ENCODE data around the gene DAG1.

Gene DAG1

GRCh38 chr3:49456466-49456865 is 13.6 kb upstream of the DAG1 start:
- peak; percentile 17; the same call in 1 of the 3 replicates for ATAC-seq
- no peak for TF ChIP-seq TCF4 (CRISPR knock-in tag; IDR thresholded peaks at IDR 0.05; ENCODE audit: borderline replicate concordance)
- no peak for TF ChIP-seq TOX (CRISPR knock-in tag; IDR thresholded peaks at IDR 0.05; ENCODE audit: borderline replicate concordance)
- no peak for TF ChIP-seq CSRNP3 (CRISPR knock-in tag; IDR thresholded peaks at IDR 0.05)

- ATAC-seq, result no peak
These were observed 9.7 kb upstream of the DAG1 start for GRCh38 chr3:49460188-49460890.

GRCh38 chr3:49460956-49461355 is 9.1 kb upstream of the DAG1 start:
- no peak for ATAC-seq
- TF ChIP-seq PATZ1 (CRISPR knock-in tag; IDR thresholded peaks at IDR 0.05; ENCODE audit: borderline replicate concordance) (no peak), POU6F1 (CRISPR knock-in tag; IDR thresholded peaks at IDR 0.05; ENCODE audit: borderline replicate concordance, low read depth) (no peak), TCF4 (CRISPR knock-in tag; IDR thresholded peaks at IDR 0.05; ENCODE audit: borderline replicate concordance) (no peak), OSR1 (CRISPR knock-in tag; IDR thresholded peaks at IDR 0.05) (no peak), ESRRG (CRISPR knock-in tag; IDR thresholded peaks at IDR 0.05) (no peak), ARNTL (CRISPR knock-in tag; IDR thresholded peaks at IDR 0.05; ENCODE audit: borderline replicate concordance, low read depth) (no peak), ZFP30 (CRISPR knock-in tag; IDR thresholded peaks at IDR 0.05) (no peak), ZFP3 (CRISPR knock-in tag; IDR thresholded peaks at IDR 0.05) (no peak), CREB5 (CRISPR knock-in tag; IDR thresholded peaks at IDR 0.05; ENCODE audit: low read depth) (no peak), ZNF70 (CRISPR knock-in tag; IDR thresholded peaks at IDR 0.05) (no peak), ZNF565 (CRISPR knock-in tag; conservative IDR thresholded peaks at IDR 0.05; ENCODE audit: low read depth) (no peak)

More at GRCh38 chr3:49460188-49460890, 9.7 kb upstream of the DAG1 start:
- TF ChIP-seq TSHZ2 (CRISPR knock-in tag; IDR thresholded peaks at IDR 0.05) (no peak), POU6F1 (CRISPR knock-in tag; IDR thresholded peaks at IDR 0.05; ENCODE audit: borderline replicate concordance, low read depth) (no peak), TCF4 (CRISPR knock-in tag; IDR thresholded peaks at IDR 0.05; ENCODE audit: borderline replicate concordance) (no peak), ZFP3 (CRISPR knock-in tag; IDR thresholded peaks at IDR 0.05) (no peak), SNAI2 (CRISPR knock-in tag; IDR thresholded peaks at IDR 0.05) (no peak), CSDC2 (CRISPR knock-in tag; IDR thresholded peaks at IDR 0.05) (no peak), ESRRG (CRISPR knock-in tag; IDR thresholded peaks at IDR 0.05) (no peak), CREB5 (CRISPR knock-in tag; IDR thresholded peaks at IDR 0.05; ENCODE audit: low read depth) (no peak)
